PC-9 (cell line): Measurements from ENCODE around the gene BAHD1.

ENCODE experiments used
- CTCF ChIP-seq: fragments of 200-600 bp; sonication (generic); conservative IDR thresholded peaks from 2 replicates; pipeline ENCODE4 v1.6.1; 2017; ENCODE audit warnings: mixed run types, antibody characterized with exemption, mild to moderate bottlenecking, moderate library complexity
- EZH2 ChIP-seq: fragments of 200-600 bp; sonication (generic); IDR thresholded peaks from 2 replicates; pipeline ENCODE4 v1.8.0; 2017; ENCODE audit warnings: antibody characterized with exemption, low read depth

DNA sequence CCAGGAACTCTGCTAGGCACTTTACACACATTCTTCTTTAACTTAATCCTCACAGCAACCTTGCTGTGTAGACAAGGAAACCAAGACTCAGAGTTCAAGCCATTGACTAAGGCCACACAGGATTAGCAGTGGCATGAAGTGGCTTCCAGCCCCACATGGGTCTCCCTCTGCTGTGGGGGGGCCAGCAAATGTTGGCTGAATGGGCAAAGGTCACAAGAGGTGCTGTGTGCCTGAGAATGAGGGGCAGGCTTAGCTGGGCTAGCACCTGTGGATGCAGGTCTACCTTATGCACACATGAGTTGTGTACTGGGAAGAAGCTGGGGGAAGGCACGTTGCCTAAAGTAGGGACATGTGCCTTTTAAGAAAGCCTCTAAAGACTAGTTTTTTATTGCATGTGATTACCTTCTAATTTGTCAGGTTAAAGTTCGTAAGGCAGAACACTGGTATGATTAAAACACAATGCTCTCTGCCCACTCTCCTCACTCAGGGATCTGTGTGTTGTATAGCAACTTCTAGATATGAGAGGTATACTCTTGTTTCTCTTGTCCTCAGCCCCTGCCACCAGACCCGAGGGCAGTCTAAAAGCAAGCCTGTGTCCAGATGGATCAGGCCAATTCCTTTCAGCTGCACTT, 10.9 kb downstream of the BAHD1 start:
- no peak for TF ChIP-seq CTCF
- TF ChIP-seq EZH2 = no peak
